Hepatocyte (in vitro differentiated cells): ENCODE results near the gene ADAMTS5. TPM values are rescaled to one million over a fixed set of nuclear protein-coding genes. Genes with fewer than 3 reads are reported as not detected.

Source experiments
- DNase-seq: peaks from one replicate; pipeline ENCODE4 v3.0.0-alpha.2; 2016; ENCODE audit warnings: low spot score
- H2AFZ ChIP-seq: fragments of 200-600 bp; sonication (generic); 2 replicates; pipeline ENCODE4 v1.6.0; 2016; ENCODE audit warnings: antibody characterized with exemption, mild to moderate bottlenecking
- H3K27ac ChIP-seq: fragments of 200-600 bp; sonication (generic); 2 replicates; pipeline ENCODE4 v1.5.1; 2016; ENCODE audit warnings: mild to moderate bottlenecking
- H3K27me3 ChIP-seq: fragments of 200-600 bp; sonication (generic); 2 replicates; pipeline ENCODE4 v1.6.1; 2016
- H3K36me3 ChIP-seq: fragments of 200-600 bp; sonication (generic); replicated peaks from 2 replicates; pipeline ENCODE4 v1.5.1; 2016; ENCODE audit warnings: low read depth; ENCODE audit not compliant: insufficient read depth
- H3K4me1 ChIP-seq: fragments of 200-600 bp; sonication (generic); 2 replicates; pipeline ENCODE4 v1.5.1; 2016; ENCODE audit warnings: mild to moderate bottlenecking, moderate library complexity; ENCODE audit not compliant: insufficient read depth
- H3K4me2 ChIP-seq: fragments of 200-600 bp; sonication (generic); 2 replicates; pipeline ENCODE4 v1.6.0; 2016
- H3K4me3 ChIP-seq: fragments of 200-600 bp; sonication (generic); 2 replicates; pipeline ENCODE4 v1.5.1; 2016; ENCODE audit warnings: mild to moderate bottlenecking
- H3K79me2 ChIP-seq: fragments of 200-600 bp; sonication (generic); 2 replicates; pipeline ENCODE4 v1.6.0; 2017; ENCODE audit warnings: mild to moderate bottlenecking
- H3K9me2 ChIP-seq: fragments of 200-600 bp; sonication (generic); replicated peaks from 2 replicates; pipeline ENCODE4 v1.6.0; 2017; ENCODE audit warnings: mild to moderate bottlenecking; ENCODE audit not compliant: insufficient read depth
- H3K9me3 ChIP-seq: fragments of 200-600 bp; sonication (generic); 2 replicates; pipeline ENCODE4 v1.5.1; 2016; ENCODE audit warnings: low read depth, mild to moderate bottlenecking
- H4K20me1 ChIP-seq: fragments of 200-600 bp; sonication (generic); 2 replicates; pipeline ENCODE4 v1.6.0; 2016; ENCODE audit warnings: mild to moderate bottlenecking; ENCODE audit not compliant: insufficient read depth, poor library complexity, severe bottlenecking
- CTCF ChIP-seq: fragments of 200-600 bp; sonication (generic); IDR thresholded peaks from 2 replicates; pipeline ENCODE4 v1.5.1; 2016; ENCODE audit warnings: antibody characterized with exemption, mild to moderate bottlenecking; ENCODE audit not compliant: poor library complexity
- EZH2 ChIP-seq: fragments of 200-600 bp; sonication (generic); IDR thresholded peaks from 2 replicates; pipeline ENCODE4 v1.6.1; 2016; ENCODE audit warnings: antibody characterized with exemption, mild to moderate bottlenecking, borderline replicate concordance
- EZH2phosphoT487 ChIP-seq: fragments of 200-600 bp; sonication (generic); IDR thresholded peaks from one replicate; pipeline ENCODE4 v1.6.1; 2018; ENCODE audit warnings: antibody characterized with exemption, mild to moderate bottlenecking, low read depth, moderate library complexity; ENCODE audit not compliant: unreplicated experiment, severe bottlenecking
- WGBS: methylation state at CpG from one replicate; pipeline ENCODE4 v1.1.6; 2016; ENCODE audit warnings: low lambda C conversion rate; ENCODE audit errors: missing lambda C conversion rate; 5-methylcytosine and 5-hydroxymethylcytosine counted together
- polyA plus RNA-seq: library from polyadenylated mRNA; unstranded; fragments of >200 nt; fragmentation: Nextera tagmentation; extraction: Ambion mirVana; gene quantifications from 2 replicates; pipeline ENCODE4 v1.2.1, GENCODE V29; 2016
- total RNA-seq: library from RNA; depleted of rRNA; stranded (reverse); fragments of >200 nt; gene quantifications from 2 replicates; pipeline ENCODE4 v1.2.3, GENCODE V29; 2014

ADAMTS5 gene
- total and polyA plus RNA-seq, 2 experiments from 2014 or later = 1.4 to 3.1 TPM

GRCh38 chr21:26888256-26888655 lies 78.6 kb downstream of the ADAMTS5 start:
- H3K4me2 ChIP-seq = no peak overlapping the region
- H4K20me1 ChIP-seq = no peaks in the 10 kb centered on the region
- H3K27me3 ChIP-seq = no peaks in the 10 kb centered on the region
- H2AFZ ChIP-seq = no peak overlapping the region
- no peak overlapping the region for H3K4me3 ChIP-seq
- H3K9me2 ChIP-seq = no peaks in the 10 kb centered on the region
- DNase-seq = no peak
- no peaks in the 10 kb centered on the region for H3K9me3 ChIP-seq
- no peak for TF ChIP-seq EZH2
- no peak for TF ChIP-seq EZH2phosphoT487
- TF ChIP-seq CTCF = no peak
- H3K4me1 ChIP-seq = no peaks in the 10 kb centered on the region
- no peaks in the 10 kb centered on the region for H3K36me3 ChIP-seq
- H3K79me2 ChIP-seq = no peaks in the 10 kb centered on the region
- no peak overlapping the region for H3K27ac ChIP-seq

- Histone ChIP-seq H3K4me2 (no peak overlapping the region), H3K4me1 (no peaks in the 10 kb centered on the region), H3K36me3 (no peaks in the 10 kb centered on the region), H4K20me1 (no peaks in the 10 kb centered on the region), H2AFZ (no peak overlapping the region), H3K4me3 (no peak overlapping the region), H3K9me2 (no peaks in the 10 kb centered on the region), H3K27me3 (no peaks in the 10 kb centered on the region), H3K27ac (no peak overlapping the region), H3K9me3 (no peaks in the 10 kb centered on the region), H3K79me2 (no peaks in the 10 kb centered on the region)
- no peak for TF ChIP-seq EZH2phosphoT487
- TF ChIP-seq CTCF = no peak
- no peak for TF ChIP-seq EZH2
- WGBS = 56% methylated on average over 3 of the region's 3 CpGs
- no peak for DNase-seq
Measured at GRCh38 chr21:26887251-26887650, 79.6 kb downstream of the ADAMTS5 start.

GRCh38 chr21:26884436-26884835 lies 82.5 kb downstream of the ADAMTS5 start:
- H3K9me2 ChIP-seq = no peaks in the 10 kb centered on the region
- TF ChIP-seq EZH2 = no peak
- no peaks in the 10 kb centered on the region for H3K27me3 ChIP-seq
- no peaks in the 10 kb centered on the region for H3K79me2 ChIP-seq
- H4K20me1 ChIP-seq = no peaks in the 10 kb centered on the region
- no peak overlapping the region for H2AFZ ChIP-seq
- no peaks in the 10 kb centered on the region for H3K36me3 ChIP-seq
- no peak overlapping the region for H3K27ac ChIP-seq
- H3K4me1 ChIP-seq = no peaks in the 10 kb centered on the region
- no peaks in the 10 kb centered on the region for H3K9me3 ChIP-seq
- H3K4me3 ChIP-seq = no peak overlapping the region
- no peak for DNase-seq
- 70% methylated on average over 2 of the region's 2 CpGs for WGBS
- no peak overlapping the region for H3K4me2 ChIP-seq

- H3K4me2 ChIP-seq = no peak overlapping the region
- H3K9me2 ChIP-seq = no peaks in the 10 kb centered on the region
- H2AFZ ChIP-seq = no peak overlapping the region
- no peaks in the 10 kb centered on the region for H3K79me2 ChIP-seq
- H3K4me1 ChIP-seq = no peaks in the 10 kb centered on the region
- 82% methylated on average over 2 of the region's 2 CpGs for WGBS
- no peaks in the 10 kb centered on the region for H3K36me3 ChIP-seq
- H3K27ac ChIP-seq = no peak overlapping the region
- no peak overlapping the region for H3K4me3 ChIP-seq
- no peak for DNase-seq
- H3K9me3 ChIP-seq = no peaks in the 10 kb centered on the region
- no peaks in the 10 kb centered on the region for H4K20me1 ChIP-seq
- no peaks in the 10 kb centered on the region for H3K27me3 ChIP-seq
- TF ChIP-seq EZH2phosphoT487 (no peak), CTCF (no peak), EZH2 (no peak)
Measured at GRCh38 chr21:26883768-26884167, 83.1 kb downstream of the ADAMTS5 start.
